Activated CD4-positive, CD25-positive, alpha-beta regulatory T cell treated with anti-CD3 and anti-CD28 coated beads, Interleukin-2, amount 50 U/mL, for 16 hours (primary cell): ENCODE data around the gene LPP.

Experiments
- DNase-seq: peaks from one replicate; pipeline ENCODE4 v3.0.0-alpha.2; 2020; ENCODE audit warnings: low read depth, low spot score

LPP gene

GRCh38 chr3:188869628-188870027, 715.7 kb downstream of the LPP start:
- DNase-seq = no peak

DNA sequence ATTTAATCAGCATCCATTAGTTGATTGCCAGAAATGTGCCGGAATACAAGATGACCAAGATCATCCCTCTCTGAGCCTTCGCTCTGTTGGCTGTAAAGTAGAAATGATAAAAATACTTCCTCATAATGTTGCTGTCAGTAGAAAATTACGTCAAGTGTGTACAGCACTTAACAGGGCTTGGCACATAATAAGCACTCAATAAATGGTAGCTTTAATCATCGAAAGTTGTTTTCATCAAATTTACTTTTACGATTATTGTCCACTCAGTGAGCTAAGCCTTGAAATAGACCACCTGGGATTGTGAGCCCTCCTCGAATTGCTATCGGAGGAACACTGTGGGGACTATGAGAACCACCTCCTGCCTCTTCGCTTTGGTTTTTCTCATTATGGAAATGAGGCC, 716.5 kb downstream of the LPP start:
- DNase-seq = no peak

DNA sequence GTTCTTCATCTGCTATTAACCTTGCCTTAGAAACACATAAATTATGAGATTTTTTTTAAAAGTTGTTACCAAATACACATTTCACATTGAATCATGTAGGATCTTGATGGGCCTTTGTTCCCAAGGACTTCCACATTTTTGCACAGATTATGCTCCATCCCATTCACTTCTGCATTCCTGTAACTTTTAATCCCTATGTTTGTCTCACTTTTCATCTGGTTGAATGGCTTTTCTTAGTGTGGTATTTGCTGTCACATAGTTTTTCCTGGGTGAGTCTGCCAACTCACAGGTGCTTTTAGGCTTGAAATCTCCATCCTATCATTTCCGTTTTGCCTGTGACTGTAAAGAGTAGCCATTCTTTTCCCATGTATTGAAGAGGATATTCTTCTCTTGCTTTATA, 720.6 kb downstream of the LPP start:
- no peak for DNase-seq

GRCh38 chr3:188875413-188875812, 721.5 kb downstream of the LPP start:
- no peak for DNase-seq

DNA sequence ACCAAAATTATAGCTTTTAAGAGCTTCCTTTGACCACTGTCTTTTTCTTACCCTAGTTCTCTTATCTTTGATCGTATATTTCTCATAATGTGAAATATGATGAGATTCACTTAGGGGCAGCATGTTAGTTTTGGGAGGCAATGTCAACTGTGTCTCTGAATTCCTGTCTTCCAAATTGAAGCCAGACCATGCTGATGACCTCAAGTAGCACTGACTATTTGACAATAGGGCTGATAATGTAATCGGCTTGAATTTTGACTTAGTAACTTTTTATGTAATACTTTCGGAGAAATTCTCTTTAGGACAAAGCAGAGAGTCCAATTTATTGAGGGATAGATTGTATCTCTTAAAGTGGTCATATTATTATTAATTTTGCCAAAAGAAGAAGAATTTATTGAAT, 722.4 kb downstream of the LPP start:
- DNase-seq = no peak

- no peak for DNase-seq
These were observed 723.4 kb downstream of the LPP start for GRCh38 chr3:188877381-188877780.

DNA sequence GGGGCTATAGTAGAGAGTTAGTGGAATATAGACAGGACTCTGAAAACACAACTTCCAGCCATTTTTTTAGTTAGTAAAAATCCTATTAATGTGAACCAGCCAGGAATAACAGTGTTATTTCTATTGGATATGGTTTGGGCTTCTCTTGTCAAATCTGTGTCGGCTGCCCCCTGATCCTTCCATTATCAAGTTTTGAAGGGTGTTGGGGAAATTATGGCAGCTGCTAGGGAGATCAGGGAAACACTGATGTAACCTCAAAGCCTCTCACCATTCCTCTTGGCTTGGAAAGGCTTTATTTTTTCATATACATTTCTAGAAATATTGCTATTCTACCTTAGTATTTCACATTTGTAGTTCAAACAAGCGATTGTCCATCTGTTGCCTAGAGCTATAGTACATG, 724.1 kb downstream of the LPP start:
- no peak for DNase-seq

- DNase-seq = no peak
These were observed 728.1 kb downstream of the LPP start for GRCh38 chr3:188881954-188882641.

DNA sequence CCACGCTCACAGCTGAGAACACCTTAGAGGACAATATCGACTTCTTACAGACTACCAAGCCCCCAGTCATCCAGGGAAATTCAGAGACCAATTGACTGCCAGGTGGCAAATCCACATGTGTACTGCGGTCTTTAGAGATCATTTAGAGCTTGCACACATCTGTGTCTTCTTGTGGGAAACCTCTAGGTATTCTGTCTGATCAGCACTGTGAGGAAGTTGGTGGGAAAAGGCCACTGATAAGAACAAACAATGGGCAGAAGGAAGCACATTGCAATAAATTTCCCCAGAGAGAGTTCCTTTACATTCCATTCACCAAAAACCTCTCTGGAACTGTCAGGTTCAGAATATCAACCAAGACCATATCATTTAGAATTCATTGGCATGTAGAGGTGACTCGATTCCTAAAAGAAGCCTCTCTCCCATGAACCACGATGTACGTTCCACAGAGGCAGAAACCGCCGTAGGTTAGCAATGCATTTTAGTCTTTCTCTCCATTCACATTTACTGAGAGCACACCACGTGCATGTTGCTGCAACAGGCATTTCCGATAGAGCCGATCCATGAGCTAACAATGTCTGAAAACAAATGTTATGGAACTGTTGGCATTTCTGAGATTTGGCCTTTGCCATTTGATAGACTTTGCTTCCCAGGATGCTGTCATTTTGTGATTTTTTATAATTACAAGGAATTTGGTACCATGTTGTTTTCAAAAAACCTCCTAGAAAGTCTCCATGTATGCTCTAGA, 730.5 kb downstream of the LPP start:
- no peak for DNase-seq

DNA sequence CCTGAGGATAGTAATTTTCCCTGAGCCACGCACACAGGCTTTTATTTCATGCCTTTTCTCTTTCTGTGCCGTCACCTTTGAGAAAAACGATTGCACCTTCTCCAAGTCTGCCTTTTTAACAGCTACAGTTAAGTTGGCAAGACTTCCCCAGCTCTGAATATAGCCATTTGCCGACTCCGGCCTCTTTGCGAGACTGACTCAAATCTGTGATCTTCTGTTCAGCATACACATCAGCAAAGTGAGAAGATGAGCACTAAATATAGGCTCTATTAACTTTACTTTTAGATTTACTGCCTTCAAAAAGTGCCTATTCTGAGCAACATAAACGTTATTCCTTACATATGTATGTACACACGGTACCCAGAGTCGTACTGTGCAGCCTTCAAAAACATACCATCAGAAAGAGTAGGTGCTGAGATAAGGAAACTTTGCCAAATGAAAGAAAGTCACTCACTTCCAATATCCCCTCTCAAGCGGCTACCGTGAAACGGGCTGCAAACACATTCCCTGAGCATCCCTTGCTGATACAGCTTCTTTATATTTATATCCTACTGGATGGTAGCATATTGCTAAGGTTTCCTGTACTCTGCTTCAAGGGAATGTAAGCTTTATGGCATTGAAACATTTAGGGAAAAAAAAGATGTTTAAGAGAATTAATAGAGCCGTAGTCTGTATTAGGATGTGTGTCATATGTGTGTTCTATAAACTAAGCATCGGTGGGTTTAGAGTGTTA, 734.5 kb downstream of the LPP start:
- DNase-seq = no peak

DNA sequence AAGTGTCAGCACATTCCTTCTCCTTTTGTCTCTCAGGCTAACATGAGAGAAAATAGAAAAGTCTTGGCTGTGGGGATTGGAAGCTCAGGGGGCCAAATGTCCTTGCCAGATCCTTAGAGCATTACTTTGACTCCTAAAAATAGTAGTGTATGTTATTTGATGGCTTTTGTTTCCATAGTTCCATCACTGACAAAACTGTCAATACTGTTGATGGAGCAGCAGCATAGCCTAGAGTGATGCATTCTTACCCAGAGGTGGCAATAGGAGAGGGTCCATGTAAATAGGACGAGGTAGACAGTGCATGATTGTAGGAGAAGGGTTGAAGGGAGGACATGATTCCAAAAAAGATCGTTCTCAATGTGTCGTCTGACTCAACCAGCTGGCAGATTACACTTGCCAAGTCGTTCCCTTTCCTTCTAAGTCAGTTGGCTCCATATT, 735.1 kb downstream of the LPP start:
- no peak for DNase-seq

GRCh38 chr3:188890572-188891270, 736.8 kb downstream of the LPP start:
- DNase-seq = no peak

DNA sequence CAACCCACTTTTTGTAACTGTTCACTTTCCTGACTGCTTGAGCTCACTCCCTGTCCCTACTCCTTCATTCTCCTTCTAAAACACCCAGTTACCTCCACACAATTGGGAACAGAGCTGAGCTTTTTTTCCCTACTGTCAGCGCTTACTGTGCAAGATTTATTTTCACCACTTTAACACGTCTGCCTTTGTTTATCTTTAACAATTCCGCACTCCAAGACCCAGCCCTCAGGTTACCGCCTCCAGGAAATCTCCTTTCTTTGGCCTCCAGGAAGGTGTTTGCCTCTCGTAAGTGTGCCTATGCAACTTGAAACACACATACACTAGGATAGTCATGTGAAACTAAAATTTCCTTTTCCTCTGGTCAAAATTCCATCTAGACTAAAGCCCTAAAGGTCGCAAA, 745.9 kb downstream of the LPP start:
- no peak for DNase-seq

DNA sequence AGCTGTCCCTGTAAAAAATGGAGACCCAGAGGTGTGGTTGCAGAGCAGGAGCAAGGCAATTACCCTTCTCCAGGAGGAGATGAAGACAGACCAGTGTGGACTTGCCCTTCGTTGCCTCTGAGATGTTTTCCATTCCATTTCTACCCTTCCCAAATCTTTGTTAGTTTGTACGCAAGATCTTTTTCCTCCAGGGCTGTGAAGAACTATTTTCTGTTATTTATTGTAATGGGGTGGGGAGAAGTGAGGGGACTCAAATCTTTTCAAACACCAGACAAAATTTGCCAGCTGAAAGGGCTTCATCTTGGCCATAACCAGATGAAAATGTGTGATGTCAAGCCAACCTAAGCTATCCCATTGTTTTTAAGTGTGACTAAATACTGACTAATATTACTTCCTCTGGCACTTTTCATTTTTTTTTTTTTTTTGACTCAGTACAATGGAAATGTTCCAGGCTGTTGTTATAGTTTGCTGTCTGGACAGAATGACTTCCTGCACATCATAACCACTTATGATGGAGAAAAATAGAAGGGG, 746.5 kb downstream of the LPP start:
- no peak for DNase-seq

DNA sequence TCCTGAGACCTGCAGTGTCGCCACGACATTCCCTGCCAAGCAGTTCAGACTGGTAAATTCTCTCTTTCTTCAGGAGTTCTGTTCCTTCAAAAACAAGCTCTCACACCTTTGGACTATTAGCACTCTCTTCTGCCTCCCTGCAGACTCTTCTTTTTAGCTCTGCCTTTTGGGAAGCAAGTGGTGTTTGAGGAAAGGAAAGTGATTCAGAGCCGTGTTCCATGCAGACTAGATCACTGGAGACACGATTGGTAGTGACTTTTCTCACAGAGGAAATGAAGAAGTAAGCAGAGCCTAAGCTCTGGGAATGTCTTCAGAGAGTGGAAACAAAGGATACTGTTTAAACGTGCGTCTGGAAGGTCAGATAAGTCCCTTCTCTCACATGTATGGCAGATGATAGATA, 747.2 kb downstream of the LPP start:
- DNase-seq = no peak

GRCh38 chr3:188901671-188902287, 747.8 kb downstream of the LPP start:
- DNase-seq = no peak

GRCh38 chr3:188904670-188905069, 750.7 kb downstream of the LPP start:
- DNase-seq = no peak

- DNase-seq = no peak
These were observed 751.6 kb downstream of the LPP start for GRCh38 chr3:188905547-188905946.

- no peak for DNase-seq
These were observed 752.3 kb downstream of the LPP start for GRCh38 chr3:188906236-188906635.

DNA sequence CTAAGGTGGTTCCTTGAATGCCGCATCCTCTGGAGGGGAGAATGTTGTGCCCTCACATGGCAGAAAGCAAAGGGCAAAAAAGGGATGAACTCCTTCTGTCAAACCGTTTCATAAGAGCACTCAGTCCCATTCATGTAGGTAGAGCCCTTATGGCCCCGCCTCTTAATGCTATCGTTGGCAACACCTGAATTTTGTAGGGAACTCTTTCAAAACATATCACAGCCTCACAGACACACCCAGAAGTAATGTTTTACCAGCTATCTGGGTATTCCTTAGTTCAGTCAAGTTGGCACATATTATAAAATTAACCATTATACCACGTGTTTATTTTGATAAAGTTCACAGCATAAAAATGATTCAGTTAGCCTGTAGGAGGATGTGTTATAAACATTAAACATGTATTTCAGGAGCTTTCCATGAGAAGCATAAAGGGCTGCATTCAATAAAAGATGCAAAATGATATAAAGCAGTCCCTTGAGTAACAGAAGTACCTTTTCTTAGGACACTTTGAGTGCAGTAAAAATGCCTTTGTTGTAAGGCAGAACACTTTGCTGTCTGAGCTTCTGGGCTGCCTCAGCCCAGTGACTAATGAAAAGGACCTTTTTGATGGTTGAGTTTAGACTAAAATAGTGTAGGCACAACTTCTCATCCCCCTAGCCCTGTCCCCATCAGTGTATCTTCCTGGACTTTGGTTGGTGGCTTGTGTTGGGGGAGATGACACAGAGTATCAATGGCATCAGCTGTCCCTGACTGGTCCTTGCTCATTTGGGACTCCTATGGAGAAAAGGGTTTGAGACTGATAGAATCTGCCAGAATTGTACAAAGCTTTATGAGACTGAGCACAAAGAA, 754.3 kb downstream of the LPP start:
- DNase-seq = no peak
